Stomach (tissue), 4 donors: ENCODE data around the gene HMGCS1.

Source experiments
- CTCF ChIP-seq, 7 experiments: fragments of 450-650 bp in 4 of 7; fragments of 200-600 bp in 3 of 7; sonication (generic) in 3 of 7; IDR thresholded peaks; one replicate each; pipeline ENCODE4 v1.5.1; 2016 to 2019; ENCODE audit warnings: antibody characterized with exemption in 7 of 7, control low read depth in 2 of 7, mild to moderate bottlenecking in 1 of 7
- EP300 ChIP-seq: sonication (generic); formaldehyde crosslinking; IDR thresholded peaks from one replicate; pipeline ENCODE4 v1.6.1; 2017; ENCODE audit warnings: antibody characterized with exemption
- POLR2AphosphoS5 ChIP-seq, 3 donors: sonication (generic); formaldehyde crosslinking; IDR thresholded peaks; one replicate each; pipeline ENCODE4 v1.6.1; 2016; ENCODE audit warnings: antibody characterized with exemption in 3 of 3

- no peak for TF ChIP-seq EP300
- no peak for TF ChIP-seq CTCF (IDR thresholded peaks at IDR 0.05)
- TF ChIP-seq POLR2AphosphoS5 (IDR thresholded peaks at IDR 0.05): no peak
Observed at GRCh38 chr5:43348861-43349363, 35.7 kb upstream of the HMGCS1 start.
